ENCODE results near the gene PSMG2. TPM values are rescaled to one million over a fixed set of nuclear protein-coding genes. Genes with fewer than 3 reads are reported as not detected.
A peak's percentile ranks its signal among the peaks of the same experiment; 100 is the strongest.
"Not testable (repeated sequence)": the region's sequence is repeated elsewhere in the genome, so short reads cannot be mapped to it uniquely, and the experiment has no call there.

The PSMG2 gene
- total RNA-seq, 2 donors from 2014 or later = 49.6 to 60.7 TPM

DNA sequence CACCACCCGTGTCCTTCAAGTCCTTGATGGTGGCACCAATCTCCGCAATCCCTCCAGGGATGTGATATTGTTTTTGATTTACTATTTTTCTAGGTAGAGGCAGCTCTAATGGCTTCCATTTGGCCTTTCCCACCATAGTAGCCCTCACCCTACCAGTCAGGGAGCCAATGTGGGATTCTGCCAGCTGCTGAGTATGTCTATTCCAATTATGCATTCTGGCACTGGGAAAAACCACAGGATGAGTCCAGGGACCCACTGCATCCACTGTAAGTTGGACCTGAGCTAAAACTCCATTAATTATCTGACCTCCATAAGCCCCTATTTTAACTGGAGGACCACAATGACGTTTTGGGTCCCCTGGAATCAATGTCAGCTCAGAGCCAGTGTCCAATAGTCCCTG lies 55.7 kb downstream of the PSMG2 start:
- H3K27me3 Mint-ChIP-seq; DNase-seq; ATAC-seq; H3K9me3 ChIP-seq (ENCODE audit: control insufficient read depth, low read length, poor library complexity, severe bottlenecking); H3K36me3 Mint-ChIP-seq (ENCODE audit: low read depth); H3K4me1 Mint-ChIP-seq; H3K4me3 Mint-ChIP-seq; H3K27ac Mint-ChIP-seq: not testable (repeated sequence)

DNA sequence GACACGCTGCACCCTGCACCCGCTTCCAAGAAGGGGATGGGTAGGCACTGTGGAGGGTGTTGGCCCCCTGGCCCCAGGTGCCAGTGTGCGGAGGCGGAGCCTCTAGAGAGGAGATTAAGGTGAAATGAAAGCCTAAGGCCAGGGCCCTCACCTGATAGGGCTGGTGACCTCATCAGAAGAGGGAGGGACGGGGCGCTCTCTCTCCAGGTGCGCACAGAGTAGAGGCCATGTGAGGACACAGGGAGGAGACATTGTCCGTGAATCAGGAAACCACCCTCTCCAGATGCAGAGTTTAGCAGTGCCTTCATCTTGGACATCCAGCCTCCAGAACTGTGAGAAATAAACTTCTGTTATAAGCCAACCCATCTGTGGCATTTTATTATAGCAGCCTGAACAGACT lies 62.3 kb downstream of the PSMG2 start:
- no peak overlapping the region for H3K4me3 Mint-ChIP-seq
- H3K9me3 ChIP-seq (ENCODE audit: control insufficient read depth, low read length, poor library complexity, severe bottlenecking) = no peaks in the 10 kb centered on the region
- DNase-seq (no peak), ATAC-seq (no peak)
- no peaks in the 10 kb centered on the region for H3K36me3 Mint-ChIP-seq (ENCODE audit: low read depth)
- no peak overlapping the region for H3K27ac Mint-ChIP-seq
- no peaks in the 10 kb centered on the region for H3K27me3 Mint-ChIP-seq
- H3K4me1 Mint-ChIP-seq = no peaks in the 10 kb centered on the region

DNA sequence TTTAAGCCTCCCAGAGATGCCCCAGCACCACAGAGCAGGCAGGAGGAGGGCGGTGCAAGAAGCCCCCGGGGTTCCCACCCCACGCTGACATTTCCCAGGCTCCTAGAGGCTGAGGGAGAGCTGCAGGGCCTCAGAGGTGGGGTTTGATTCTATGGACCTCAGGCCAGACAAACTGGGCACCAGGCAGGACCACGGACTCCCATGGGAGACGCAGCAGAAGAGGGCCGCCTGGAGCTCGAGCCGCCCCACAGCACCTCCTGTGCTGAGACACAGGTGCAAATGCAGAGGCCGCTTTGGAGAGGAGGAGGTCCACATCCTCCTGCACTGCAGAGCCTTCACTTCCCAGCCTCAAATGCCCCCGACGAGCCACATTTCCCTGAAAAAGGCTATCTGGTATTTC lies 62.7 kb downstream of the PSMG2 start:
- Mint-ChIP-seq H3K36me3 (ENCODE audit: low read depth) (no peaks in the 10 kb centered on the region), H3K27me3 (no peaks in the 10 kb centered on the region), H3K4me1 (no peaks in the 10 kb centered on the region), H3K27ac (no peak overlapping the region), H3K4me3 (no peak overlapping the region)
- ATAC-seq = no peak
- H3K9me3 ChIP-seq (ENCODE audit: control insufficient read depth, low read length, poor library complexity, severe bottlenecking) = no peaks in the 10 kb centered on the region
- no peak for DNase-seq

DNA sequence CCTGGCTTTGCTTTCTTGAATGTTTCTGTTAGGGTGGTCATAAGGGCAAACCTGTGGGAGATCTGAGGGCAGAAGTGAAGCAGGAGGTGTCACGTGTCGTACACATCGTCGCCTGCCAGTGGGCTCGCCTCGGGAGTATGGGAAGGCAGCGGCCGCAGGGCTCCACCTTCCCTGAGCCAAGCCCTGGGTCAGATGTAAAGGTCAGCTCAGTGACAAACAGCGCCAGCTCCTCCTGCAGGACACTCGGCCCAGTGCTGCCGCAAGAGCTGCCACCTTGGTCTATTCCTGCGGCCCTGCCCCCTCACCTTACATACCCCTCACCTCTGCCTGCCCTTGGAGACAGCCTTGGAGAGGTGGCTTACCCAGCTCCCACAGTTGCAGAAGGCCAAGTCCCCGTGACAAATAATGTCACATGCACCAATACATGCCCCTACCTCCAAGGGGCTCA lies 64.2 kb downstream of the PSMG2 start:
- Mint-ChIP-seq H3K4me3 (no peak overlapping the region), H3K4me1 (no peaks in the 10 kb centered on the region), H3K27ac (no peak overlapping the region), H3K27me3 (no peaks in the 10 kb centered on the region), H3K36me3 (ENCODE audit: low read depth) (no peaks in the 10 kb centered on the region)
- ATAC-seq (no peak), DNase-seq (no peak)
- no peaks in the 10 kb centered on the region for H3K9me3 ChIP-seq (ENCODE audit: control insufficient read depth, low read length, poor library complexity, severe bottlenecking)

DNA sequence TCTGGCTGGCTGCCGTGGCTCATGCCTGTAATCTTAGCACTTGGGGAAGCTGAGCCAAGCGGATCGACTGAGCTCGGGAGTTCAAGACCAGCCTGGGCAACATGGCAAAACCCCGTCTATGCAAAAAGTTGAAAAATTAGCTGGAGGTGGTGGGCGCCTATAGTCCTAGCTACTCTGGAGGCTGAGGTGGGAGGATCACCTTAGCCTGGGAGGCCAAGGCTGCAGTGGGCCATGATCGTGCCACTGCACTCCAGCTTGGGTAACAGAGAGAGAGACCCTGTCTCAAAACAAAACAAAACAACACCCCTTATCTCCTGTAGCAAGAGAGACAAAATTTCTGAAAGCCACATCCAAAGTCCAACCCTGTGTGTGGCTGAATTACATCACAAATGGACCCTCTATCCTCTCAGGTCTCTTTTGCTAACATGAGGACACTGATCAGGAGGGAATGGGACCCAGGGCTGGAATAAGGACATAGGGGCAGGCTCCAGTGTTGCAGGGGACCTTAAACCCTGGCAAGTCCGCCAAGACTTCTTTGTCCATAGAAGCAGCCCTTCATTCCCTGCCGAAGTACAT lies 64.8 kb downstream of the PSMG2 start:
- H3K36me3 Mint-ChIP-seq (ENCODE audit: low read depth) = no peaks in the 10 kb centered on the region
- H3K9me3 ChIP-seq (ENCODE audit: control insufficient read depth, low read length, poor library complexity, severe bottlenecking) = no peaks in the 10 kb centered on the region
- no peak for ATAC-seq
- H3K4me3 Mint-ChIP-seq = no peak overlapping the region
- DNase-seq = no peak
- H3K27ac Mint-ChIP-seq = no peak overlapping the region
- H3K27me3 Mint-ChIP-seq = no peaks in the 10 kb centered on the region
- H3K4me1 Mint-ChIP-seq = no peaks in the 10 kb centered on the region

DNA sequence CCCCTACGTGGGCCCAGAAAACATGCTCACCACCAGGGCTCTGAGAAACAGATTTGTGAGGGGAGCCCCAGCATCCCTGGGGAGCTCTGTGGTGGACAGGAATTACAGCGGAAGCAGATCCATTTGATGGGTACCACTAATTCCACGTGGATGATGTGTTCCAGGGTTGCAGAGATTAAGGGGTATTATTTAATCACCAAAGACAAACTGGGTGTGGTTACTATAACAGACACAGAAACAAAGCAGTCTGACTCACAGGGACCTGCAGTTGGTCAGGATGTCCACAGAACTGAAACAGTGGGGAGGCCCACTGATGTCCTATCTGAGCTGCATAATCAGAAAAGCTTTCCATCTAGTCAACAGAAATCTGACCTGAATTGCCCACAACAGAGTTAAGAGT lies 65.8 kb downstream of the PSMG2 start:
- H3K4me1 Mint-ChIP-seq = no peaks in the 10 kb centered on the region
- no peak overlapping the region for H3K27ac Mint-ChIP-seq
- DNase-seq (no peak), ATAC-seq (no peak)
- no peaks in the 10 kb centered on the region for H3K9me3 ChIP-seq (ENCODE audit: control insufficient read depth, low read length, poor library complexity, severe bottlenecking)
- H3K27me3 Mint-ChIP-seq = no peaks in the 10 kb centered on the region
- no peak overlapping the region for H3K4me3 Mint-ChIP-seq
- no peaks in the 10 kb centered on the region for H3K36me3 Mint-ChIP-seq (ENCODE audit: low read depth)

DNA sequence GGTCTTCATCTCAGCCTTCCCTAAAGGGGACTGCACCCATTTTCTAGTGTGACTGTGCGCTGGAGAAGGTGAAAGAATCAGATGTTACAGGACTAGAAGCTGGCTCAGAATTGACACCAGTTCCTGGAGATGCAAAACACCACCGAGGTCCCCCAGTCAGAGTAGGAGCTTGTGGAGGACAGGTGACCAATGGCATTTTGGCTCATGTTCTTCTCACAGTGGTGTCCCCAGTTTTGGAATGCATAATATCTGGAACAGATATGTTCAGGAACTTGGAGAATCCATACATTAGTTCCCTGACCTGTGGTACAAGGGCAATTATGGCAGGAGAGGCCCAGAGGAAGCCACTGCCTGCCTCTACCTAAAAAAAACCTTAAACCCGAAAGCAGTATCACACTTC lies 66.3 kb downstream of the PSMG2 start:
- DNase-seq (no peak), ATAC-seq (no peak)
- no peaks in the 10 kb centered on the region for H3K36me3 Mint-ChIP-seq (ENCODE audit: low read depth)
- H3K4me3 Mint-ChIP-seq = no peak overlapping the region
- H3K27ac Mint-ChIP-seq = no peak overlapping the region
- H3K27me3 Mint-ChIP-seq = no peaks in the 10 kb centered on the region
- no peaks in the 10 kb centered on the region for H3K9me3 ChIP-seq (ENCODE audit: control insufficient read depth, low read length, poor library complexity, severe bottlenecking)
- no peaks in the 10 kb centered on the region for H3K4me1 Mint-ChIP-seq

DNA sequence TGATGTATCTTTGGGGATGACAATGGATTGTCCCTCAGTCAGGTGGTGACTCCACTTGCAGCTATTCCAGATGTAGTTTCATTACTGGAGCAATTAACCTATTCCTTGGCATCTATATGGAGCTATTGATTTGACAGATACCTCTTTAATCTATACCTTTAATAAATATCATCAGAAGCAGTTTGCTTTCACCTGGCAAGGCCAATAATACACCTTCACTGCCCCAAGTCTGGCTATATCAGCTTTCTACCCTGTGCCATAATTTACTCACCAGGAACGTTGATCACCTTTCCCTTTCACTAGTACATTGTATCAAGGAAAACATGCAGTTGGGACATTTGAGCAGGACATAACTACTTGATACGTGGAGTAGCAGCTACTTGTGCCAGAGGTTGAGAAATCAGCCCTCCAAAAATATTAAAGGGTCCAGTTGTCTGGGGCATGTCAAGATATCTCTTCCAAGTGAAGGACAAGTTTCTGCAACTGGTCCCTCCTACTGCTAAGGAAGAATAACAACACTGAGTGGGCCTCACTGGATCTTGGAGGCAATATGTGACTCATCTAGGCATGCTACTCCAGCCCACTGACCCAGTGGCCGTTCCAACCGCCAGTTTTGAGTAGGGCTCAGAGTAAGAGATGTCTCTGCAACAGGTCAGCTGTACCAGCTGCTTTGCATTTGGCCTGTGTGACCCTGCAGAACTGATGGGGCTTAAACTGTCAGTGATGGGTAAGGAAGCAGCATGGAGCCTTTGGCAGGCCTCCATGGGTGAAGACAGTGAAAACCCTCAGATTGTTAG lies 67.0 kb downstream of the PSMG2 start:
- no peaks in the 10 kb centered on the region for H3K9me3 ChIP-seq (ENCODE audit: control insufficient read depth, low read length, poor library complexity, severe bottlenecking)
- Mint-ChIP-seq H3K27me3 (no peaks in the 10 kb centered on the region), H3K27ac (no peak overlapping the region), H3K4me3 (no peak overlapping the region), H3K4me1 (peaks cover 3% of the 10 kb centered on the region), H3K36me3 (ENCODE audit: low read depth) (no peaks in the 10 kb centered on the region)
- ATAC-seq (no peak), DNase-seq (no peak)

DNA sequence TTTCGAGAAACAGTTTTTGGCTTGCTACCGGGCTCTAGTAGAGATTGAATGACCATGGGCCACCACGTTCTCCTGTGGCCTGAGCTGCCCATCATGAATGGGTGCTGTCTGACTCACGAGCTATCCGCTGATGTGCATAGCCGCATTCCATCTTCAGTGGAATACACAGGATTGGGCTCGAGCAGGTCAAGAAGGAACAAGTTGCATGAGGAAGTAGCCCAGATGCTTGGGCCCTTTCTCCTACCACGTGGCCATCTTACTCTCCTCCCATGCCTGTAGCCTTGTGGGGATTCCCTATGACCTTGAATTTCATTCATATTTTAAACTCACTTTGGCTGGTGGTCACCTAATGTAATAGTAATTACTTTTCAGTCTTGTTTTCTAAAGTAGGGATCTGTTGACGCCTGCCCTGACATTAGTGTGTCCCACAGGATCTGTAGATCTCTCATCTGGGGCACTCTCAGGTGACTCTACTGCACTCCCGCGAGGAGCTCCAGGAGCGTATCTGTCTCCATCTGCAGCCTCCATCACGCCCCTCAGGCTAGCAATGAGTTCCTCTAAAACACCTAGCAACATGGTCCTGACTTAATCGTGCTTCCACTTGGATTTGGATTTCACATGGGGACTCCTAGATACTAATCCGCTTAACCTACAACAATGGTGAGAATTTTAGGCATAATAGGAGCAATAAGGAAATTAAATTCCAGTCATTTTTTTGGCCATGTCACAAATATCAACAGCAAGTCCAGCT lies 67.8 kb downstream of the PSMG2 start:
- Mint-ChIP-seq H3K4me1 (peaks cover 7% of the 10 kb centered on the region), H3K27ac (no peak overlapping the region), H3K27me3 (no peaks in the 10 kb centered on the region), H3K36me3 (ENCODE audit: low read depth) (no peaks in the 10 kb centered on the region), H3K4me3 (no peak overlapping the region)
- DNase-seq (no peak), ATAC-seq (no peak)
- no peaks in the 10 kb centered on the region for H3K9me3 ChIP-seq (ENCODE audit: control insufficient read depth, low read length, poor library complexity, severe bottlenecking)

DNA sequence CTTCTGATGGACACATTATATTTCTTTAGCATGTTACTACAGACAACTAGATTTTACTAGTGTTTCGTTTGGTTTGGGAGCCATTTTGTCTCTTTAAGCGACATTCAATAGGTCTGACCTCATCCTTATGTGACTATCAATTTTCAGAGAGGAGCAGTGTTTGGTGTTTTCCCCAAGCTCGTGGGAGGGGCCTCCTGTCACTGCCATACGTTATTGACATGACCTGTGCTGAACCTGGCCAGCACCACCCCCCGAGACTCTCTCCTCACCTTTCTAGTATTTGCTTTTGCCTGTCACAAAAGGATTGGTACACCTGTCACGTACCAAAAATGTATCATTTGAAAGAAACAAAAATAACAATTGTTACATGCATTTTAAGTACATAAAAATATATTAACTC lies 69.3 kb downstream of the PSMG2 start:
- DNase-seq (no peak), ATAC-seq (no peak)
- no peaks in the 10 kb centered on the region for H3K9me3 ChIP-seq (ENCODE audit: control insufficient read depth, low read length, poor library complexity, severe bottlenecking)
- Mint-ChIP-seq H3K4me1 (peaks cover 7% of the 10 kb centered on the region), H3K36me3 (ENCODE audit: low read depth) (no peaks in the 10 kb centered on the region), H3K4me3 (no peak overlapping the region), H3K27me3 (no peaks in the 10 kb centered on the region), H3K27ac (no peak overlapping the region)

DNA sequence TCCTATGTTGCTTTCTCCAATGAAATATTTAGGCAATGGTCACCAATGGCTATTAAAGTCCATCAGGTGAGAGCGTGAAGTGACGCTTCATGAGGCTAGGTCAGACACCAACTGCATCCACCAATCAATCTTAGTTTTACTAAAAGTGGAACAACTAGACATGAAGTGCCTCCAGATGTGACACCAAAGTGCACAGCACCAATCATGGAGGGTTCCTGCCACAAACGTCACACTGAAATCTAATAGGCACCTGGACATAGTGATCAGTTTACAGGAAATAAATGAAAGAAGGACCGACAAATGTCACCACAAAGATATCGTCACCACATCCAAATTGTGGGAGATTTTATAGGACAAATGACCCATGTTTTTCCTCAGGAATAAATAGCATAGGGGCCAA lies 70.5 kb downstream of the PSMG2 start:
- Mint-ChIP-seq H3K27me3 (no peaks in the 10 kb centered on the region), H3K4me1 (peaks cover 7% of the 10 kb centered on the region), H3K4me3 (no peak overlapping the region), H3K27ac (no peak overlapping the region), H3K36me3 (ENCODE audit: low read depth) (no peaks in the 10 kb centered on the region)
- ATAC-seq = no peak
- no peak for DNase-seq
- no peaks in the 10 kb centered on the region for H3K9me3 ChIP-seq (ENCODE audit: control insufficient read depth, low read length, poor library complexity, severe bottlenecking)

DNA sequence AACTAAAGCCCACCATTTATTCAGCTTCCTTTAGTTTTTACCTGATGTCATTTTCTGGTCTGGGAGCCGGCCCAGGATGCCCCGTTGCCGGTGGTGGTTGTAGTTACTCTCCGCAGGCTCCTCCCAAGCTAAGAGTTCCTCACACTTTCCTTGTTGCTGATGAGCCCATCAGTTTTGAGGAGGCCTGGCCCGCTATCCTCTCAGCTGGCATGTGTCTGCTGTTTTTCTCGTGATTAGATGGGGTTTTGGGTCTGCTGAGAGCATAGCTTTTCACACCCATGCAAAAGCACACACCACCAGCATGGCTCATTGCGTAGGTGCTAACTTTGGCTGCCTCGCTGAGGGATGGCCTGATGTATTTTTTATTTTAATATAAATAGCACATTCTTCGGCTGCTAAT lies 72.1 kb downstream of the PSMG2 start:
- H3K4me3 Mint-ChIP-seq = peak overlapping the region; percentile 88
- H3K36me3 Mint-ChIP-seq (ENCODE audit: low read depth) = no peaks in the 10 kb centered on the region
- H3K27me3 Mint-ChIP-seq = no peaks in the 10 kb centered on the region
- ATAC-seq (no peak), DNase-seq (no peak)
- H3K4me1 Mint-ChIP-seq = peaks cover 7% of the 10 kb centered on the region
- H3K27ac Mint-ChIP-seq = peak overlapping the region; percentile 34
- no peaks in the 10 kb centered on the region for H3K9me3 ChIP-seq (ENCODE audit: control insufficient read depth, low read length, poor library complexity, severe bottlenecking)
